ENCODE data around the gene E2F3. TPM values are rescaled to one million over a fixed set of nuclear protein-coding genes. Genes with fewer than 3 reads are reported as not detected.
A peak's percentile ranks its signal among the peaks of the same experiment; 100 is the strongest.

Gene E2F3
- total RNA-seq, 4 donors from 2014 or later, result 3.5 to 5.1 (median 4.0) TPM

GRCh38 chr6:20386218-20386617, 15.5 kb upstream of the E2F3 start:
- TF ChIP-seq POLR2A (IDR thresholded peaks at IDR 0.05) (no peak), EP300 (IDR thresholded peaks at IDR 0.05) (no peak)
- TF ChIP-seq, protein P1, sequence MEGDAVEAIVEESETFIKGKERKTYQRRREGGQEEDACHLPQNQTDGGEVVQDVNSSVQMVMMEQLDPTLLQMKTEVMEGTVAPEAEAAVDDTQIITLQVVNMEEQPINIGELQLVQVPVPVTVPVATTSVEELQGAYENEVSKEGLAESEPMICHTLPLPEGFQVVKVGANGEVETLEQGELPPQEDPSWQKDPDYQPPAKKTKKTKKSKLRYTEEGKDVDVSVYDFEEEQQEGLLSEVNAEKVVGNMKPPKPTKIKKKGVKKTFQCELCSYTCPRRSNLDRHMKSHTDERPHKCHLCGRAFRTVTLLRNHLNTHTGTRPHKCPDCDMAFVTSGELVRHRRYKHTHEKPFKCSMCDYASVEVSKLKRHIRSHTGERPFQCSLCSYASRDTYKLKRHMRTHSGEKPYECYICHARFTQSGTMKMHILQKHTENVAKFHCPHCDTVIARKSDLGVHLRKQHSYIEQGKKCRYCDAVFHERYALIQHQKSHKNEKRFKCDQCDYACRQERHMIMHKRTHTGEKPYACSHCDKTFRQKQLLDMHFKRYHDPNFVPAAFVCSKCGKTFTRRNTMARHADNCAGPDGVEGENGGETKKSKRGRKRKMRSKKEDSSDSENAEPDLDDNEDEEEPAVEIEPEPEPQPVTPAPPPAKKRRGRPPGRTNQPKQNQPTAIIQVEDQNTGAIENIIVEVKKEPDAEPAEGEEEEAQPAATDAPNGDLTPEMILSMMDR (IDR thresholded peaks at IDR 0.05), result no peak
- Histone ChIP-seq H3K4me1 (no peaks in the 10 kb centered on the region), H3K27me3 (no peaks in the 10 kb centered on the region), H3K9me3 (no peaks in the 10 kb centered on the region), H3K27ac (no peak overlapping the region), H3K4me3 (no peak overlapping the region), H3K36me3 (no peaks in the 10 kb centered on the region)
- WGBS, 2 donors, result 82 to 88% methylated on average over 1 of the region's 1 CpG
- no peak for DNase-seq (ENCODE audit: low spot score in 2 of 2)

DNA sequence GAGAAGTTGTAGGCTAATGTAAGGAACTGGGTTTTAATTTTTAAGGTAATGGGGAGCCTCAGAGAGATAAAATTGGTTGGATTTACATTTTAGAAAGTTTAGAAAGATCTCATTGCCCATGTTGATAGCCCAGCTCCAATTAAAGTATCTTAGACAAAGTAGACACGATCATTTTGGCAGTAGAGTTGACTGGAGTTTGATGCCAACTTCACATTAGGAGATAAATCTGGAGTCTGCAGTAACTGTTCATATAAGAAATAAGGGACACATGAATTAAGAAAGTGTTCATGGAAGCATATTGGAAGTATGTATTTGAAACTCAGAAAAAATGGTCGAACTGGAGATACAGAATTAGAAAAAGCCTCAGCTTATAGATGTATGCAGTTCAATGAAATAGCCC, 12.6 kb upstream of the E2F3 start:
- Histone ChIP-seq H3K4me1 (no peaks in the 10 kb centered on the region), H3K36me3 (no peaks in the 10 kb centered on the region), H3K27ac (no peak overlapping the region), H3K4me3 (no peak overlapping the region), H3K9me3 (no peaks in the 10 kb centered on the region), H3K27me3 (no peaks in the 10 kb centered on the region)
- TF ChIP-seq EP300 (IDR thresholded peaks at IDR 0.05) (no peak), POLR2A (IDR thresholded peaks at IDR 0.05) (no peak)
- TF ChIP-seq, protein P1 (IDR thresholded peaks at IDR 0.05), result no peak
- no peak for DNase-seq (ENCODE audit: low spot score in 2 of 2)
- WGBS, 2 donors, result 88 to 96% methylated on average over 2 of the region's 2 CpGs

- TF ChIP-seq POLR2A (IDR thresholded peaks at IDR 0.05) (no peak), EP300 (IDR thresholded peaks at IDR 0.05) (no peak)
- TF ChIP-seq, protein P1 (IDR thresholded peaks at IDR 0.05), result no peak
- Histone ChIP-seq H3K9me3 (no peaks in the 10 kb centered on the region), H3K27ac (no peak overlapping the region), H3K4me3 (no peak overlapping the region), H3K27me3 (no peaks in the 10 kb centered on the region), H3K36me3 (no peaks in the 10 kb centered on the region), H3K4me1 (no peaks in the 10 kb centered on the region)
- 78 to 87% methylated on average over 2 of the region's 2 CpGs for WGBS, 2 donors
- no peak for DNase-seq (ENCODE audit: low spot score in 2 of 2)
These were observed 8.4 kb upstream of the E2F3 start for GRCh38 chr6:20393297-20393696.

DNA sequence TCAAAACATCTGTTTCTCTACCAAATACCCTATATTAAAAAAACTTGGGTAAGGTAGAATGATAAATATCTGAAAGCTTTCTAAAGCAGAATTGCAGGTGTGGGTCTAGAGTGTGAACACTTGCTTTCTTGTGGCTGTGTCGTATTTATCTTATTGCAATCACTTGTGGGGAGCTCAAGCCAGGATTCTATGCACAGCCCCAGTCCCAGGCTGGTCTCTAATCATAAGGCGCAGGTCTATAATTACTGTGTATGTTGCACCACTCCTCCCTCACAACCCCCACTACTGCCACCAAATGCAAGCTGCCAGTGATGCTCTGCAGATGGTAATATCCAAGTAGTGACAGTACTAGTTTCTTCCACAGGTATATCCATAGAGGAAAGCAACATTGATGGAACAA, 2.2 kb upstream of the E2F3 start:
- no peaks in the 10 kb centered on the region for H3K9me3 ChIP-seq
- no peak for DNase-seq (ENCODE audit: low spot score in 2 of 2)
- no peak for TF ChIP-seq EP300 (IDR thresholded peaks at IDR 0.05)
- no peak for TF ChIP-seq POLR2A (IDR thresholded peaks at IDR 0.05)
- TF ChIP-seq, protein P1 (IDR thresholded peaks at IDR 0.05), result no peak
- no peak overlapping the region for H3K4me3 ChIP-seq
- no peak overlapping the region for H3K27ac ChIP-seq
- H3K4me1 ChIP-seq, result peaks cover 0 to 18% (median 3%) of the 10 kb centered on the region in 4 donors
- 89 to 92% methylated on average over 2 of the region's 2 CpGs for WGBS, 2 donors
- H3K36me3 ChIP-seq, result no peaks in the 10 kb centered on the region
- no peaks in the 10 kb centered on the region for H3K27me3 ChIP-seq

DNA sequence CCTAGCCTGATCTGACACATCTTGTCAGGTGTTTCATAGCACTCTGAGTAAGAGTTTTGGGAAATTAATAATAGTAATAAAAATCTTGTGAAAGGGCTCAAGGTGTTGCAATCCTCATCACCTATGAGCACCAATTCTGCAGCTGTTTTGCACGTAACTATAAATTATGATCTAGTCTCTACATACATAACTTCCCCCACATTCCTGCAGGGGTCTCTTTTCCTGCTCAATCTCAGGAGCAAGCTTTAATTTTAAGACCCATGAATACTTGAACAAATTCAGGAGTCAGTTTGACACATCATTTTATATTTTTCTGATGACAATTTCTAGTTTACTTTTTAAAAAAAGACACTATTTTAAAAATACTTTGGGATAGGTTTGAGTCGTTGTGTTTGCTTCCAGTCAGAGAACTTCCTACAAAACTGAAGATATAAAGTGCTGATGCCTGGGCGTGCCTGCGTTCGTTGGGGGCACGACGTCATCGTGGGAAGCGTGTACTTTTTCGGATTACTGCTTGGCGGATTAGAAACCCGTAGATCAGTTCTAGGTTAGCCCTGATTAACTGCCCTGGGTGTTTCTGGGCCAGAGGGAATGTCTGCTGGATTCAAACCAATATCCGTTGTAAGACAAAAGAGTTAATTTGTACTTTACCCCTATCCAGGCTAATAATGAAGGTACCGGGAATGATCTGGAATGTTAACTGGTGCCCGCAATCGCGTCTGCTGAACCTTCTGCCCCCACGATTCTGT, 1.0 kb upstream of the E2F3 start:
- peaks cover 0 to 22% (median 5%) of the 10 kb centered on the region in 4 donors for H3K4me1 ChIP-seq
- no peaks in the 10 kb centered on the region for H3K27me3 ChIP-seq
- 2 to 3% methylated on average over 18 of the region's 18 CpGs for WGBS, 2 donors
- H3K4me3 ChIP-seq, result peak overlapping the region; percentile 36 to 80 (median 44)
- peak overlapping the region in 3 of 4 donors; percentile 8 to 57 (median 55) for H3K27ac ChIP-seq
- no peaks in the 10 kb centered on the region for H3K36me3 ChIP-seq
- TF ChIP-seq POLR2A (IDR thresholded peaks at IDR 0.05), result no peak
- TF ChIP-seq, protein P1 (IDR thresholded peaks at IDR 0.05), result peak in 2 of 5 experiments; percentile 16 to 37
- TF ChIP-seq EP300 (IDR thresholded peaks at IDR 0.05), result no peak
- no peaks in the 10 kb centered on the region for H3K9me3 ChIP-seq
- DNase-seq (ENCODE audit: low spot score in 2 of 2), result peak in 1 of 2 donors; percentile 18
